Measurements from ENCODE around the gene EIF1AD.
"Not testable (repeated sequence)": the region's sequence is repeated elsewhere in the genome, so short reads cannot be mapped to it uniquely, and the experiment has no call there.

EIF1AD gene

GRCh38 chr11:66022401-66023185 lies 20.6 kb upstream of the EIF1AD start:
- peak; percentile 66 for DNase-seq (ENCODE audit: low read depth)

GRCh38 chr11:66020618-66021357 lies 18.8 kb upstream of the EIF1AD start:
- peak; percentile 91 for DNase-seq (ENCODE audit: low read depth)

- no peak for DNase-seq (ENCODE audit: low read depth)
Observed at GRCh38 chr11:66020212-66020611, 18.3 kb upstream of the EIF1AD start.

- DNase-seq (ENCODE audit: low read depth): no peak
Observed at GRCh38 chr11:66017321-66017720, 15.4 kb upstream of the EIF1AD start.

- DNase-seq (ENCODE audit: low read depth): no peak
Observed at GRCh38 chr11:66016793-66017177, 14.8 kb upstream of the EIF1AD start.

- no peak for DNase-seq (ENCODE audit: low read depth)
Observed at GRCh38 chr11:66015936-66016792, 14.2 kb upstream of the EIF1AD start.

GRCh38 chr11:66015454-66015881 lies 13.5 kb upstream of the EIF1AD start:
- DNase-seq (ENCODE audit: low read depth): peak; percentile 90

GRCh38 chr11:66014804-66015453 lies 13.0 kb upstream of the EIF1AD start:
- no peak for DNase-seq (ENCODE audit: low read depth)

- DNase-seq (ENCODE audit: low read depth): no peak
Observed at GRCh38 chr11:66013762-66014100, 11.8 kb upstream of the EIF1AD start.

- no peak for DNase-seq (ENCODE audit: low read depth)
Observed at GRCh38 chr11:66012946-66013761, 11.2 kb upstream of the EIF1AD start.

GRCh38 chr11:66012371-66012945 lies 10.5 kb upstream of the EIF1AD start:
- DNase-seq (ENCODE audit: low read depth): no peak

- DNase-seq (ENCODE audit: low read depth): no peak
Observed at GRCh38 chr11:66011785-66012303, 9.9 kb upstream of the EIF1AD start, which contains the start of gene CST6. Gene CST6, plus strand, starts transcription at chr11:66012008. Its CDS starts 37 bp downstream, at chr11:66012045.

- peak; percentile 78 for DNase-seq (ENCODE audit: low read depth)
Observed at GRCh38 chr11:66011239-66011784, 9.4 kb upstream of the EIF1AD start.

GRCh38 chr11:66010036-66010435 lies 8.1 kb upstream of the EIF1AD start:
- DNase-seq (ENCODE audit: low read depth): not testable (repeated sequence)

- no peak for DNase-seq (ENCODE audit: low read depth)
Observed at GRCh38 chr11:66008468-66009101, 6.6 kb upstream of the EIF1AD start.

- no peak for DNase-seq (ENCODE audit: low read depth)
Observed at GRCh38 chr11:66008095-66008467, 6.1 kb upstream of the EIF1AD start.

- DNase-seq (ENCODE audit: low read depth): no peak
Observed at GRCh38 chr11:66007201-66007634, 5.3 kb upstream of the EIF1AD start.

- no peak for DNase-seq (ENCODE audit: low read depth)
Observed at GRCh38 chr11:66006891-66007176, 4.9 kb upstream of the EIF1AD start.

- no peak for DNase-seq (ENCODE audit: low read depth)
Observed at GRCh38 chr11:66006134-66006890, 4.4 kb upstream of the EIF1AD start.

Measured in EH (cell line).